Left lung (tissue), 10 donors: ENCODE data around the gene ATRAID. TPM values are rescaled to one million over a fixed set of nuclear protein-coding genes. Genes with fewer than 3 reads are reported as not detected.
"Not testable (repeated sequence)": the region's sequence is repeated elsewhere in the genome, so short reads cannot be mapped to it uniquely, and the experiment has no call there.

Experiments
- ATAC-seq: fragments of 200-7000 bp; cut with Tn5 transposase; one replicate; pipeline ENCODE4 v1.9.1; 2020; ENCODE audit warnings: moderate library complexity
- DNase-seq, 4 donors: peaks; one replicate each; pipeline ENCODE4 v3.0.0-alpha.2; 2013 to 2020
- H3K27ac ChIP-seq, 2 donors: fragments of 200-600 bp; sonication (generic) in 1 of 2; one replicate each; pipeline versions ENCODE4 v1.5.0 to v1.8.0; 2020 to 2021
- H3K27me3 ChIP-seq, 2 donors: fragments of 200-600 bp; sonication (generic) in 1 of 2; one replicate each; pipeline versions ENCODE4 v1.5.0 to v1.8.0; 2020 to 2021
- H3K36me3 ChIP-seq, 2 donors: fragments of 200-600 bp; sonication (generic) in 1 of 2; one replicate each; pipeline versions ENCODE4 v1.5.0 to v1.8.0; 2020 to 2021
- H3K4me1 ChIP-seq, 2 donors: fragments of 200-600 bp; one replicate each; pipeline ENCODE4 v1.8.0; 2021
- H3K4me3 ChIP-seq, 2 donors: fragments of 200-600 bp; sonication (generic) in 1 of 2; one replicate each; pipeline versions ENCODE4 v1.5.0 to v1.8.0; 2020 to 2021; ENCODE audit warnings: mild to moderate bottlenecking in 1 of 2
- H3K9me3 ChIP-seq, 2 donors: fragments of 200-600 bp; sonication (generic) in 1 of 2; one replicate each; pipeline versions ENCODE4 v1.5.0 to v1.8.0; 2020 to 2021
- CTCF ChIP-seq, 2 donors: fragments of 200-600 bp; sonication (generic) in 1 of 2; IDR thresholded peaks; one replicate each; pipeline versions ENCODE4 v1.5.0 to v1.8.0; 2021; ENCODE audit warnings: antibody characterized with exemption in 2 of 2
- intact Hi-C, 2 donors: fragments of 100-400 bp; cut with DNase I; formaldehyde crosslinking; loops; one replicate each; pipeline versions ENCODE4 v1.11.2 to v1.14.2; 2022
- polyA plus RNA-seq, 6 donors: library from polyadenylated mRNA; unstranded; fragments of 120-200 nt; gene quantifications; one replicate each; pipeline ENCODE4 v1.2.1, GENCODE V29; 2013; ENCODE audit not compliant: insufficient read length in 6 of 6
- total RNA-seq, 2 donors: library from RNA; stranded (reverse); fragmentation: NEBNext Ultra II Directional; extraction: Animal tissue kit (Norgen Biotek cat#: 25700); gene quantifications; one replicate each; pipeline ENCODE4 v1.2.1, GENCODE V29; 2021
- donor health status: DM: no; HTN: yes; CAD: no.
- donor health status: DM: no; HTN: no; CAD: no.

The ATRAID gene
- total and polyA plus RNA-seq, 8 donors = 87.5 to 141 (median 129) TPM

- intact Hi-C loops = no loop called here
- DNase-seq (no peak), ATAC-seq (no peak)
- Histone ChIP-seq H3K4me3 (no peak overlapping the region), H3K9me3 (no peaks in the 10 kb centered on the region), H3K27me3 (no peaks in the 10 kb centered on the region), H3K27ac (no peak overlapping the region), H3K4me1 (no peaks in the 10 kb centered on the region), H3K36me3 (peaks cover 0 to 5% of the 10 kb centered on the region in 2 donors)
- no peak for TF ChIP-seq CTCF (IDR thresholded peaks at IDR 0.05)
Measured at GRCh38 chr2:27194538-27195354, 17.1 kb upstream of the ATRAID start.

DNA sequence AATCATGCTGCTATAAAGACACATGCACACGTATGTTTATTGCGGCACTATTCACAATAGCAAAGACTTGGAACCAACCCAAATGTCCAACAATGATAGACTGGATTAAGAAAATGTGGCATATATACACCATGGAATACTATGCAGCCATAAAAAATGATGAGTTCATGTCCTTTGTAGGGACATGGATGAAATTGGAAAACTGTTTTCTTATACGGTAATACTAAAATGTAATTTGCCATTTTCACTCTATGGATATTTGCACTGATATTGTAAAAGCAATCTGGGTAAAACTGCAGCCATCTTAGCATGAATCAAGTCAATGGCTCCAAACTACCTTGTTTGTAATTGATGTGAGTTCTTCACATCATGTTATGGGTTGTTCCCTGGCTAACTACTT lies 16.0 kb upstream of the ATRAID start:
- DNase-seq, H3K4me1 ChIP-seq, H3K27me3 ChIP-seq, H3K27ac ChIP-seq, intact Hi-C loops, H3K9me3 ChIP-seq, ATAC-seq, H3K4me3 ChIP-seq: not testable (repeated sequence)
- peaks cover 0 to 16% of the 10 kb centered on the region in 2 donors for H3K36me3 ChIP-seq

DNA sequence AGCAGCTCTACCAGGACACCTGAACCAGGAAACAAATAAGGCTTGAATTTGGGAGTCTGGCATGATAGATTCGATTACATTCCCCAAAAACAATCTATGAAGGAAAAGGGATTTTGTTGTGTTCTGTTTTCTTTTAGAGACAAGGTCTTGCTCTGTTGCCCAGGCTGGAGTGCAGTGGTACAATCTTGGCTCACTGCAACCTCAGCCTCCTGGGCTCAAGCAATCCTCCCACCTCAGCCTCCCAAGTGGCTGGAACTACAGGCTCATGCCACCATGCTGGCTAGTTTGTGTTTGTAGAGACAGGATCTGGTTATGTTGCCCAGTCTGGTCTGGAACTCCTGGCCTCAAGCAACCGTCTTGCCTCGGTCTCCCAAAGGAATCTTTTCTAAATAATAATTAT lies 13.8 kb upstream of the ATRAID start:
- H3K4me3 ChIP-seq, H3K9me3 ChIP-seq, intact Hi-C loops, ATAC-seq, DNase-seq, H3K4me1 ChIP-seq, H3K27ac ChIP-seq, H3K27me3 ChIP-seq: not testable (repeated sequence)
- H3K36me3 ChIP-seq = peaks cover 0 to 39% of the 10 kb centered on the region in 2 donors

DNA sequence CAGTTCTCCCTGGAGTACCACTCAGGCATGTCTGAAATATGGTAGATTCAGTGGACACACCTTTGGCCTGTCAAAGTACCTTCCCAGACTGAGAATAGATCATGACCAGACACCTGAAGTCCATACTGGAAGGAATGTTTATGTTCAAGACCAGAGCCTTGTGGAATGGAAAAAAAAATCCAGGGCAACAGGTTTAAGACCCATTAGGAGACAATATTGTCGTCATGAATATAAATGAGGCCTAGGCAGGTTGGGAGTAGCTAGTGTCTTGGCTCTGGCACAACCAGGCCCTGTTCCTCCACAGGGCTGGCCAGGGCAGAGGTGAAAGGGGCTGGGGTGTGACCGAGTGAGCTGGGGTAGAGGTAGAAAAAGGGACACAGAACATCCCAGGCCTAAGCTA lies 13.2 kb upstream of the ATRAID start:
- ATAC-seq (no peak), DNase-seq (no peak)
- no peaks in the 10 kb centered on the region for H3K9me3 ChIP-seq
- H3K27ac ChIP-seq = no peak overlapping the region
- no peaks in the 10 kb centered on the region for H3K27me3 ChIP-seq
- H3K36me3 ChIP-seq = peaks cover 0 to 44% of the 10 kb centered on the region in 2 donors
- H3K4me3 ChIP-seq = no peak overlapping the region
- no peak for TF ChIP-seq CTCF (IDR thresholded peaks at IDR 0.05)
- intact Hi-C loops = no loop called here
- H3K4me1 ChIP-seq = no peaks in the 10 kb centered on the region

DNA sequence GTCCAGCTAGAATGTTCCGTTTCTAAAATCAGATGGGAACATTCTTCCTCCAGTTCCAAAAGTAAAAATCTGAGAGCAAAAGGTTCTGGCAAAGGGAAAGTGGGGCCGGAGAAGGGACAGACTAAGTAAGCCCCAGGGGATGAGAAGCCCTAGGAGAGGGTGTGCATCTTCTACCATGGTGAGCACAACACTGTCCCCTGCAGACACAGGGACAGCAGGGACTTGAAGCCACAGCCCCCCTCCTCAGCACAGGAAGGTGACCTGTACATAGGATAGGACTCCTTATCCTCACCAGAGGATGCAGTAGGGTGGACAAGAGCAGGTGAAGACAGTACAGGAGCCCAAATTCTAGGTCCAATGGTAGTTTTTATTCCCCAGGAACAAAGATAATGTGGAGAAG lies 12.6 kb upstream of the ATRAID start:
- DNase-seq (no peak), ATAC-seq (no peak)
- no peaks in the 10 kb centered on the region for H3K9me3 ChIP-seq
- H3K27me3 ChIP-seq = no peaks in the 10 kb centered on the region
- no peaks in the 10 kb centered on the region for H3K4me1 ChIP-seq
- TF ChIP-seq CTCF (IDR thresholded peaks at IDR 0.05) = no peak
- H3K36me3 ChIP-seq = peaks cover 0 to 50% of the 10 kb centered on the region in 2 donors
- no peak overlapping the region for H3K4me3 ChIP-seq
- no peak overlapping the region for H3K27ac ChIP-seq
- intact Hi-C loops = no loop called here

- H3K27me3 ChIP-seq = no peaks in the 10 kb centered on the region
- no peak overlapping the region for H3K4me3 ChIP-seq
- H3K36me3 ChIP-seq = peaks cover 0 to 75% of the 10 kb centered on the region in 2 donors
- intact Hi-C loops = loop anchor here in 1 of 2 donors (10.0 kb wide), 1 partner anchor 107 kb away; no protein-coding TSS in a partner anchor
- H3K27ac ChIP-seq = no peak overlapping the region
- DNase-seq = no peak
- no peaks in the 10 kb centered on the region for H3K9me3 ChIP-seq
- no peak for TF ChIP-seq CTCF (IDR thresholded peaks at IDR 0.05)
- no peaks in the 10 kb centered on the region for H3K4me1 ChIP-seq
- ATAC-seq = no peak
Measured at GRCh38 chr2:27201675-27202074, 10.2 kb upstream of the ATRAID start.
